ENCODE measurements around the gene OTUD7B. TPM values are rescaled to one million over a fixed set of nuclear protein-coding genes. Genes with fewer than 3 reads are reported as not detected.

The OTUD7B gene
- total RNA-seq, 1 donor from 2014 or later: 31.6 TPM

DNA sequence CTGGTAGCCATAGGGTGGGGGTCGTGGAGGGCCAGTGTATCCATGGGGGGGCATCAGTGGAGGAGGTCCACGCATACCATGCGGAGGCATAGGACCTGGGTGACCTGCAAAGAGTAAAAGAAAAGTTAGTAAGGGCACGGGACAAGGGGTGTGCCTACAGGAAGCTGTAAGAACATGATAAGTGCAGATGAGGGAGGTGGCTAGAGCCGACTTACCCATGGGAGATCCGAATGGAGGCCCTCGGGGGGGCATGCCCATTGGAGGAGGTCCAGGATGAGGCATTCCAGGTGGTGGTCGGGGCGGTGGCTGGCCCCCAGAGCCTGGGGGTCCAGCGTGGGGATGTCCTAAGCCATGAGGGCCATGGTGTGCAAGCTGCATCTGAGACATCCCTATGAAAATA lies 86.9 kb downstream of the OTUD7B start:
- no peaks in the 10 kb centered on the region for H3K27me3 Mint-ChIP-seq
- peak overlapping the region; percentile 14 for H3K4me3 Mint-ChIP-seq
- no peaks in the 10 kb centered on the region for H3K9me3 Mint-ChIP-seq
- peaks cover 31% of the 10 kb centered on the region for H3K36me3 Mint-ChIP-seq
- peaks cover 16% of the 10 kb centered on the region for H3K4me1 Mint-ChIP-seq (ENCODE audit: unreplicated experiment)
- TF ChIP-seq, protein P1, sequence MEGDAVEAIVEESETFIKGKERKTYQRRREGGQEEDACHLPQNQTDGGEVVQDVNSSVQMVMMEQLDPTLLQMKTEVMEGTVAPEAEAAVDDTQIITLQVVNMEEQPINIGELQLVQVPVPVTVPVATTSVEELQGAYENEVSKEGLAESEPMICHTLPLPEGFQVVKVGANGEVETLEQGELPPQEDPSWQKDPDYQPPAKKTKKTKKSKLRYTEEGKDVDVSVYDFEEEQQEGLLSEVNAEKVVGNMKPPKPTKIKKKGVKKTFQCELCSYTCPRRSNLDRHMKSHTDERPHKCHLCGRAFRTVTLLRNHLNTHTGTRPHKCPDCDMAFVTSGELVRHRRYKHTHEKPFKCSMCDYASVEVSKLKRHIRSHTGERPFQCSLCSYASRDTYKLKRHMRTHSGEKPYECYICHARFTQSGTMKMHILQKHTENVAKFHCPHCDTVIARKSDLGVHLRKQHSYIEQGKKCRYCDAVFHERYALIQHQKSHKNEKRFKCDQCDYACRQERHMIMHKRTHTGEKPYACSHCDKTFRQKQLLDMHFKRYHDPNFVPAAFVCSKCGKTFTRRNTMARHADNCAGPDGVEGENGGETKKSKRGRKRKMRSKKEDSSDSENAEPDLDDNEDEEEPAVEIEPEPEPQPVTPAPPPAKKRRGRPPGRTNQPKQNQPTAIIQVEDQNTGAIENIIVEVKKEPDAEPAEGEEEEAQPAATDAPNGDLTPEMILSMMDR (conservative IDR thresholded peaks at IDR 0.05): no peak
- DNase-seq (ENCODE audit: extremely low spot score, unreplicated experiment): no peak
- H3K27ac Mint-ChIP-seq: no peak overlapping the region

DNA sequence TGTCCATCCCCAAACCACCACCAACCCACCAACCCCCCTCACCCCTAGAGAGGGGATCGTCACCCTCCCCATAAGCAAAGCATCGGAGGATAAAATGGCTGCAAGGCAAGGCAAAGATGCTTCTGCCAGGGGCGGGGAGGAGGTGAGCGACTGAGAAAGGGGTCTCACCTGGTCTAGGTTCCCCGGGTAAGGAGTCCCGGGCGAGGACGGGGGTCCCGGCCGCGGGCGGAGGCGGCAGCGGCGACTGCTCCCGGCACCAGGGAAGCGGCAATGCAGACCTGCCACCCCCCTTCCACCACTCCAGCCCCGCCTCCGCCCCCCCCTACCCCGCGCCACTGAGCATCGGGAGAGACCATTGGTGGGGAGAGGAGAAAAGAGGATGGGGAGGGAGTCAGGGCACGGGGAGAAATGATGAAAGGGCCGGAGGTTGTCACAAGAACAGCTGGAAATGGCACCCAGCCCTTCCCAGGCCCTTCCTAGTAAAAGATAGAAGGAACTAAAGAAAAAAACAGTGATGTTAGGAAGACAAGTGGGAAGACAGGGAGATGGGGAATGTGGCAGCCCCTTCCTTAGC lies 92.9 kb downstream of the OTUD7B start, which contains the start of gene SV2A:
Gene SV2A (minus strand): TSS at position 274 of the 574 bp plus-strand sequence. CDS start 4,004 bp downstream, outside the sequence.
- Mint-ChIP-seq H3K9me3 (no peaks in the 10 kb centered on the region), H3K27me3 (peaks cover 4% of the 10 kb centered on the region), H3K27ac (no peak within 1 kb of the TSS), H3K4me1 (ENCODE audit: unreplicated experiment) (peaks cover 13% of the 10 kb centered on the region), H3K36me3 (peaks cover 4% of the 10 kb centered on the region), H3K4me3 (peak within 1 kb of the TSS; percentile 93)
- TF ChIP-seq, protein P1 (conservative IDR thresholded peaks at IDR 0.05): no peak
- no peak for DNase-seq (ENCODE audit: extremely low spot score, unreplicated experiment)

DNA sequence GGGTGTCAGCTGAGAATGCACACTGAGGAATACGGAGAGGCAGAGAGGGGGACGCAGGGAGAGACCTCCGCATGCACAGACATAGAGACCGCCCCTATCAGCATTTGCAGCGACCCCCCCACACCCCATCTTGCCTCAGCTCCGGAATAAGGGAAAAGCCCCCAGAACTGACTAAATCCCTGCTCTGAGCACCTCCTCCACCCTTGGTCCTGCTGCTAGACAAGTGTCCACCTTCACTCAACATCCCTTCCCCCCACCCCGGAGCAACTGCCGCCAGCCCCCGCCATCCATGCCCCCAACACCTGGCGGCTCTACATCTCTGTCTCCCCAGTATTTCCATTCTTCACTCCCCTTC lies 93.7 kb downstream of the OTUD7B start:
- no peak overlapping the region for H3K27ac Mint-ChIP-seq
- H3K4me1 Mint-ChIP-seq (ENCODE audit: unreplicated experiment): peaks cover 13% of the 10 kb centered on the region
- no peak for DNase-seq (ENCODE audit: extremely low spot score, unreplicated experiment)
- TF ChIP-seq, protein P1 (conservative IDR thresholded peaks at IDR 0.05): no peak
- no peaks in the 10 kb centered on the region for H3K9me3 Mint-ChIP-seq
- H3K36me3 Mint-ChIP-seq: peaks cover 4% of the 10 kb centered on the region
- H3K4me3 Mint-ChIP-seq: peak overlapping the region; percentile 93
- peaks cover 4% of the 10 kb centered on the region for H3K27me3 Mint-ChIP-seq

DNA sequence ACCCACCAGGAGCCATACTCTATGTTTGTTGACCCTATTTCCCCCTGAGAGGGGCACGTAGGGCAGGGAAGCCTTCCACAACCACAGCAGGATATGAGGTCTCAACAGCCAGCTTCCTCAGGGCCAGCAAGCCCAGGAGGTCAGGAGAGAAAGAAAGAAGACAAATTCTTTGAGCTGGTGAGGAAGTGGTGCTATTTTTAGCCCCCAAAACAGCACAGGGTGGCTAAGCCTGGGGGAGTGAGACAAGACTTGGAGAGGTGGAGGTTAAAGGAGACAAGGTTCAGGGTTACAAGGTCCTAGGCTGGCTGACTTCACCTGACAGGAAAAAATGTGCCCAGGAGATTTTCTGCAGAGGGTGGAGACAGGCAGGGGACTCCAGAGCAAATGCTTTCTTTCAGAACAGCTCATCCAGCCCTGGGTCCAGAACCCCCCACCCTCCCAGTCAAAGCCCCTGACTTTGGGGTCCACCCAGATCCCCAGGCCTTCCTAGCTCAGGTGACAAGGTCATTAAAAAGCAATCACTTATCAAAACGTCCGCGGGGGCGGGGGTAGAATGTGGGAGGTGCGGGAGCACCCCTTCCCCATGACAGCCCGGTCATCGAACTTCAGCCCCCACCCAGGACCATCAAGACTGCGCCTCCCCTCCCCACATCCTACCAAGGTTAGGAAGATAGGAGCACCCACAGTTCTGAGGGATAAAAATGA lies 94.2 kb downstream of the OTUD7B start:
- TF ChIP-seq, protein P1 (conservative IDR thresholded peaks at IDR 0.05): no peak
- no peak for DNase-seq (ENCODE audit: extremely low spot score, unreplicated experiment)
- H3K36me3 Mint-ChIP-seq: no peaks in the 10 kb centered on the region
- H3K27me3 Mint-ChIP-seq: peaks cover 4% of the 10 kb centered on the region
- peaks cover 13% of the 10 kb centered on the region for H3K4me1 Mint-ChIP-seq (ENCODE audit: unreplicated experiment)
- H3K27ac Mint-ChIP-seq: peak overlapping the region; percentile 71
- peak overlapping the region; percentile 93 for H3K4me3 Mint-ChIP-seq
- no peaks in the 10 kb centered on the region for H3K9me3 Mint-ChIP-seq

DNA sequence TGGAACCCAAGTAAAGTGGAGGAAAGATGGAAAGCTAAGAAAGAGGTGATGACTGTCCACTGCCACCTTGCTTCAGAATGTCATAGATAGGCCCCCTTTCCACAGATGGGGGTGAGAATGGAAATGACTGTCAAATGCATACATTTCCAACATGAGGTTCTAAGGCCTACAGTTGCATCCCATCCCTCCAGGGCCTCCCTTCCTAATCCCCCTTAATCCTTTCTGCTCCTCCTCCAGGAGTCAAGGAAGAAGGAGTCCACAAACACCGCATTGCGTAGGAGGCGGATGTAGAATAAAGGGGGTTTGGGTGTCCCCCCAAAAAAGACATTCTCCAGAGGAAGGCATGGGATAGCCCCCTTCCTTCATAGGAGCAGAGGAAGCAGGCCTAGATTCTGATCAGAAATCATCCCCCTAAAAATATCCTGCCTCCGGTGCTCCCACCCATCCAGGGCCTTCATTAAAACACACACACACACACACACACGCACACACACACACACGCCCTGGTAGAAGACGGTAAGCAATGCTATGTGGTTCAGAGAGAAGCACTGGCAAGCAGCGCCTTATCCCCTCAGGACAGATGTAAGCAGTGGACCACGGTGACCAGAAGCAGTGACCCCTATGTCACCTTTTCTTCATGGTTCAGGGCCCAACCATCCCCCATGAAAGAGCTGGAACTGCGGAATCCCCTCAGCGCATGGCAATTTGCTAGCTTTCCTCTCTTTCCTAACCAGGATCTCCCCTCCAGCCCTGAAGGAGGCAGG lies 94.9 kb downstream of the OTUD7B start:
- H3K27ac Mint-ChIP-seq: peak overlapping the region; percentile 71
- H3K36me3 Mint-ChIP-seq: no peaks in the 10 kb centered on the region
- H3K9me3 Mint-ChIP-seq: no peaks in the 10 kb centered on the region
- TF ChIP-seq, protein P1 (conservative IDR thresholded peaks at IDR 0.05): no peak
- peaks cover 4% of the 10 kb centered on the region for H3K27me3 Mint-ChIP-seq
- peaks cover 13% of the 10 kb centered on the region for H3K4me1 Mint-ChIP-seq (ENCODE audit: unreplicated experiment)
- peak overlapping the region; percentile 93 for H3K4me3 Mint-ChIP-seq
- no peak for DNase-seq (ENCODE audit: extremely low spot score, unreplicated experiment)

All from type B pancreatic cell (in vitro differentiated cells).